GM12875 (cell line): ENCODE measurements around the gene UFC1.

Source experiments
- H3K4me3 ChIP-seq: one replicate; pipeline ENCODE4 v1.5.1; 2011; ENCODE audit warnings: low read depth, low read length, control low read depth
- TF ChIP-seq, protein P1 (sequence below): IDR thresholded peaks from 2 replicates; pipeline ENCODE4 v1.5.1; 2011; ENCODE audit warnings: low read depth, mild to moderate bottlenecking, control low read depth, inconsistent platforms, low read length, moderate library complexity, borderline replicate concordance; ENCODE audit not compliant: insufficient read depth

The UFC1 gene

DNA sequence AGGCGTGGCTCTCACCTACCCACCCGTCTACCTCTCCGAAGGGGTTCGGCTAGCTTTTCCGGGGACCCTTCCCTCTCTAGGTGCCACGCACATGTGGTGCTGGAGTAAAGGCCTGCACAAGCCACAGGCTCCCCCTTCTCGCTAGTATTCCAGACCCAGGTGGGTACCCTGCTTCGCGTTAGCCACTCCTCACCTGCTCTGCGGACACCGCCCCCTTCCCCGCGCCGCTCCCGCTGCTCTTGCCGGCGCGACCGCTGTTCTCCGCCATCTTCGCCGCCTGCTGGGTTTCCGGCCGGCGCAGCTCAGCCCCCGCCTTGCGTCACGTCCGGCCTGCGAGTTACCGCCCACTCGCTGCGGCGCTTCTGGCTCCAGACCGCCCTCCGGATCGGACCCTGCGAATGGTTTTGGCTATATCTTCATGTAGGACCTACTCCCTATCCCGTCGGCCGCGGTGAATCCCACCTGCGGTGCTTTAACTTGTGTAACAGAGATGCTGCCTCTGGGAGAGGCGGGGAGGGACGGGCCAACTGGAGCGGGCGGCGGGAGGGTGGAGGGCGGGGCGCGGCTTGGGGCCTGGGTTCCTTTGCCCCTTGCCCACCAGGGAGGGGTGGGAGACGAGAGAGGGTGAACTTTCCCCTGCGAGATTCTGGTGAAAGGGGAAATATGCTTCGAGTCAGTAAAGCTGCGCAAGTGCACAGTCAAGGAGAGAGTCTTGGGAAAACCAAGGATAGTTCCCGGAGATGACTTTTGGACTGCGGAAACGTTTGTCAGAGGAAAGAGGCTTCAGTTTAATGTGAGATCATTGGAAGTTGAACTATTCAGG is 35.8 kb upstream of the UFC1 start, which contains the start of the genes NIT1 and PFDN2:
TSS of gene NIT1 (plus strand) at position 347 of the 823 bp plus-strand sequence. CDS start at position 419, 72 bp downstream.
TSS of gene PFDN2 (minus strand) at position 279 of the 823 bp plus-strand sequence. CDS start at position 268, 11 bp downstream.
- TF ChIP-seq, protein P1, sequence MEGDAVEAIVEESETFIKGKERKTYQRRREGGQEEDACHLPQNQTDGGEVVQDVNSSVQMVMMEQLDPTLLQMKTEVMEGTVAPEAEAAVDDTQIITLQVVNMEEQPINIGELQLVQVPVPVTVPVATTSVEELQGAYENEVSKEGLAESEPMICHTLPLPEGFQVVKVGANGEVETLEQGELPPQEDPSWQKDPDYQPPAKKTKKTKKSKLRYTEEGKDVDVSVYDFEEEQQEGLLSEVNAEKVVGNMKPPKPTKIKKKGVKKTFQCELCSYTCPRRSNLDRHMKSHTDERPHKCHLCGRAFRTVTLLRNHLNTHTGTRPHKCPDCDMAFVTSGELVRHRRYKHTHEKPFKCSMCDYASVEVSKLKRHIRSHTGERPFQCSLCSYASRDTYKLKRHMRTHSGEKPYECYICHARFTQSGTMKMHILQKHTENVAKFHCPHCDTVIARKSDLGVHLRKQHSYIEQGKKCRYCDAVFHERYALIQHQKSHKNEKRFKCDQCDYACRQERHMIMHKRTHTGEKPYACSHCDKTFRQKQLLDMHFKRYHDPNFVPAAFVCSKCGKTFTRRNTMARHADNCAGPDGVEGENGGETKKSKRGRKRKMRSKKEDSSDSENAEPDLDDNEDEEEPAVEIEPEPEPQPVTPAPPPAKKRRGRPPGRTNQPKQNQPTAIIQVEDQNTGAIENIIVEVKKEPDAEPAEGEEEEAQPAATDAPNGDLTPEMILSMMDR = no peak
- H3K4me3 ChIP-seq = peak within 1 kb of the TSS; percentile 100

DNA sequence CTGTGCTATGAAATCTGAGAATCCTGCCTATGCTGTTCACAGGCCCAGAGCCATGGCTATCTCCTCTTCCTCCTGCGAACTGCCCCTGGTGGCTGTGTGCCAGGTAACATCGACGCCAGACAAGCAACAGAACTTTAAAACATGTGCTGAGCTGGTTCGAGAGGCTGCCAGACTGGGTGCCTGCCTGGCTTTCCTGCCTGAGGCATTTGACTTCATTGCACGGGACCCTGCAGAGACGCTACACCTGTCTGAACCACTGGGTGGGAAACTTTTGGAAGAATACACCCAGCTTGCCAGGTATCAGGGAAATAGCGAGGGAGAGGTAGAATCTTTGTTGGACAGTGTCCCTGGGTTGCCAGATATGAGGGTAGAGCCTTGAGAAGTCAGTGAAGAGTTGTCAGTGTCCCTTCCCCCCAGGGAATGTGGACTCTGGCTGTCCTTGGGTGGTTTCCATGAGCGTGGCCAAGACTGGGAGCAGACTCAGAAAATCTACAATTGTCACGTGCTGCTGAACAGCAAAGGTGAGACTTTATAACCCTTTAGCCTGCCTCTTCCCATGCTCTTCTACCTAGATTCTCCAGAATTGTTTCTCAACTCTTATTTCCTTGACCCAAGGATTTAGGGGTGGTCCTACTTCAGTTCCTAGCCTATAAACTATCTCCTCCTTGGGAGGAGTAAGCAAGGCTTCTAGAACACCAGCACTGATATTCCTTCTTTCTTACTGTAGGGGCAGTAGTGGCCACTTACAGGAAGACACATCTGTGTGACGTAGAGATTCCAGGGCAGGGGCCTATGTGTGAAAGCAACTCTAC is 34.5 kb upstream of the UFC1 start:
- H3K4me3 ChIP-seq = peak overlapping the region; percentile 100
- TF ChIP-seq, protein P1 = peak; percentile 47; the same call in 1 of the 2 replicates

DNA sequence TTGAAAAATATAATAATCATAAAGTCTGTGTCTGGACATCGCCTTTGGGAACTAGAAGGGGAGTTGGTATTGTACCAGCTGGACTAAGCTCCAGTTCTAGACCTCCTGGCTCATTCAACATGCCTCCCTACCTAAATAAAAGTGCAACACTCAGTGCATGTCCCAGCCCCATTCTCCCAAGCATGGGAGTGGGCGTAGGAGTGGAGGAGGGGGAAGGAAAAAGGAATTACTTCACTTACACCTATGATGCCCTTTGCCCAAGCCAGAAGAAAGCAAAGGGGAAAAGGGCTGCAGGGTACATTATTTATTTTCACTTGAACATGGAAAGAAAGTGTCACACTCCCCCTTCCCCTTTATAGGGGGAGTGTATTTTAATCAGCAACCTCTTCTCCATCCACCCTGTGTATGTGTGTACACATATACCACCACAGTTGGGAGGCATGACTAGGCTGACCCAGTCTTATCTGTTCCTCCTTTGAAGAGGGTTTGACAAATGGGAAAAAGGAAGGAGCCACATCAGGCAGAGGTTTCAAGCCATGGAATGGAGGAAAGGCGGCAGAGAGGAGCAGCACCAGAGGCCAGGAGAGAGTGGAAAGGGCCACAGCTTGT is 32.6 kb upstream of the UFC1 start:
- TF ChIP-seq, protein P1 = no peak

DNA sequence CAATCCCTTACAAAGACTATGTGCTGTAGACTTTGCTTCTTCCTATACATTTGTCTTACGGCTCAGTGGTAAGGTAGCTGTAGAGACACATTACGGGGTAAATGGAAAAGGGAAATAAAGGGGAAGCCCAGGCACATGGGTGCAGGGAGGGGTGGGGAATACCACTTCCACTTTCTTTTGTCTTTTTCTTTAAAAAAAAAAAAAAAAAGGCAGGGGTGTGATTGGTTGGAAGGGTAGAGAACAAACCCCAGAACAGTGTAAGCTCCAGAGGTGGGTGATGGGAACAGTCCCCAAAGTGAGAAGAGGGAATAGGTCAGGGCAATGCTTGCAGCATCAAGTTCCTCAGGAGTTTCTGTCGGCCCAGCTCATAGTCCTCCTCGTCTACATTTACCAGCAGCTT is 31.9 kb upstream of the UFC1 start:
- no peak overlapping the region for H3K4me3 ChIP-seq
- TF ChIP-seq, protein P1 = no peak

More for the DNA sequence above, 32.6 kb upstream of the UFC1 start:
- H3K4me3 ChIP-seq = no peak overlapping the region

DNA sequence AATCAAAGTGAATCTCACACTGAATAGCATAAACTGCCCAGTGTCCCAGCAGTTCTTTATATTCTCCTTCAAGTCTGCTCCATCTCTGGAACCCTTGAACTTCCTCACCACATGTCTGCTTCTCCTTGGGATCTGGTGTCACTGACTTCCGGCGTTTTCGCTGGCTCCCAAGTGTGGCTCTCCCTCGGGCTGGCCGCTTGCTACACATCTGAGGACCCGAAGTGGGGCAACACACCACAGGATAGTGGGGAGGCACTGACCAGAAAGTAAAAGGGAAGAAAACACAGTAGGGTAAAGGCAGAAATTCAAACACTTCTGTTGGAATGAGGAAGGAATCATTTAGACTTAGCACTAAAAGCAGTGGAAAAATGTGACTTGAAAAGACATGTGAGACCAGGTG is 30.8 kb upstream of the UFC1 start:
- TF ChIP-seq, protein P1 = no peak
- H3K4me3 ChIP-seq = no peak overlapping the region

DNA sequence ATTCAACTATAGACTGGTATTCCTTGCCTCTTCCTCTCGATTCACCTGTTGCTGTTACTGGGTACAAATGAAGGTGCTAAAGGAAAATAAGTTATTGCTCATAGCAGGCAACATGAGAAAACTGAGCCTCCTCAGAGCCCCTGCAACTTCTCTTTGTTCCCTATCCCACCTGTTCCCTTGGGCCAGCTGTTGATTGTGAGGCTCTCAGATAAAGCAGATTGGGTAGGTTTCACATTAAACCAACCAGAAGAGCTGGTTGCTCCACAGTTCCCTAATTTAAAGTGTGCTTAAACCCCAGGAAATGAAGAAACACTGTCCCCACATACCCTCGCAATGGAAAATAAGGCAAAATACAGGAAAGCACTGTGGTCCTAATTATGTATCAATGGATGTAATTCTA is 26.1 kb upstream of the UFC1 start:
- TF ChIP-seq, protein P1 = no peak
- no peak overlapping the region for H3K4me3 ChIP-seq
